Measurements from ENCODE around the gene SHC3.

- no peak for TF ChIP-seq POLR2AphosphoS5 (IDR thresholded peaks at IDR 0.05)
- no peak for TF ChIP-seq EP300 (IDR thresholded peaks at IDR 0.05)
- TF ChIP-seq POLR2A (IDR thresholded peaks at IDR 0.05), result no peak
These were observed 47.0 kb upstream of the SHC3 start for GRCh38 chr9:89225587-89225986.

All from stomach (tissue), 4 donors.